ENCODE data around the gene DIP2C. TPM values are rescaled to one million over a fixed set of nuclear protein-coding genes. Genes with fewer than 3 reads are reported as not detected.
A peak's percentile ranks its signal among the peaks of the same experiment; 100 is the strongest.

Gene DIP2C
- total RNA-seq, 2 donors from 2014 or later = 21.1 to 23.8 TPM

DNA sequence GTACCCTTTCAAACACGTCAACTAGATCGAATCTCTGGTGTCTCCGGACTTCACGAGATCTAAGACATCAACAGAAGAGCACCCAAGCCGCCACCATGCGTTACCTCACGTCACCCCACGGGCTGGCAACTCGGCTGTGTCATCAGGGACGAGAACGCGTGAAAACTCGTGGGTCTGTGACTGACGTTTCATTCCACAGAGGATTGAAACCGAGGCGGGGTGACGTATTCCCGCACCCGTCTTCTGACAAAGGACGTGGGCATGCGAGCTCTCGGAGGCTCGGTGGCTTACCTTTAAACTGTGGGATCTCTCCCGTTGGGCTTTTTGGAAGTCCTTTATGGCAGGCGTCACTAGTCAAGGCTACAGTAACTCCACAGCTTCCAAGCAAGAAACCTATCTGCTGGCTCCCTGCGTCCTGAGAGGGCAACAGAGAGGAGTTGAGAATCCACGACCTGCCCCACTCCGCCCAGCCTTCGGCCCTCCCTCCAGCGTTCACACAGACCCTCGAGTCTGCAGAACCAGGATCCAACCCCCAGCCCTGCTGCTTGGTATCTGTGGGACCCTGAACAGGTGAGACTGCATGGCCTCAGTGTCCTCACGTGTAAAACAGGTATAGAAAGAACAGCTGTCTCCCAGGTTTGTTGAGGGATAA is 298.9 kb downstream of the DIP2C start:
- H3K4me3 ChIP-seq = no peak overlapping the region
- no peak overlapping the region for H3K27ac ChIP-seq
- no peaks in the 10 kb centered on the region for H3K27me3 ChIP-seq
- H3K36me3 ChIP-seq = peaks cover 33% of the 10 kb centered on the region
- peaks cover 0 to 3% of the 10 kb centered on the region in 2 donors for H3K4me1 ChIP-seq
- no peaks in the 10 kb centered on the region for H3K9me3 ChIP-seq
- DNase-seq (ENCODE audit: low spot score) = no peak
- TF ChIP-seq, protein P1, sequence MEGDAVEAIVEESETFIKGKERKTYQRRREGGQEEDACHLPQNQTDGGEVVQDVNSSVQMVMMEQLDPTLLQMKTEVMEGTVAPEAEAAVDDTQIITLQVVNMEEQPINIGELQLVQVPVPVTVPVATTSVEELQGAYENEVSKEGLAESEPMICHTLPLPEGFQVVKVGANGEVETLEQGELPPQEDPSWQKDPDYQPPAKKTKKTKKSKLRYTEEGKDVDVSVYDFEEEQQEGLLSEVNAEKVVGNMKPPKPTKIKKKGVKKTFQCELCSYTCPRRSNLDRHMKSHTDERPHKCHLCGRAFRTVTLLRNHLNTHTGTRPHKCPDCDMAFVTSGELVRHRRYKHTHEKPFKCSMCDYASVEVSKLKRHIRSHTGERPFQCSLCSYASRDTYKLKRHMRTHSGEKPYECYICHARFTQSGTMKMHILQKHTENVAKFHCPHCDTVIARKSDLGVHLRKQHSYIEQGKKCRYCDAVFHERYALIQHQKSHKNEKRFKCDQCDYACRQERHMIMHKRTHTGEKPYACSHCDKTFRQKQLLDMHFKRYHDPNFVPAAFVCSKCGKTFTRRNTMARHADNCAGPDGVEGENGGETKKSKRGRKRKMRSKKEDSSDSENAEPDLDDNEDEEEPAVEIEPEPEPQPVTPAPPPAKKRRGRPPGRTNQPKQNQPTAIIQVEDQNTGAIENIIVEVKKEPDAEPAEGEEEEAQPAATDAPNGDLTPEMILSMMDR (IDR thresholded peaks at IDR 0.05) = no peak

DNA sequence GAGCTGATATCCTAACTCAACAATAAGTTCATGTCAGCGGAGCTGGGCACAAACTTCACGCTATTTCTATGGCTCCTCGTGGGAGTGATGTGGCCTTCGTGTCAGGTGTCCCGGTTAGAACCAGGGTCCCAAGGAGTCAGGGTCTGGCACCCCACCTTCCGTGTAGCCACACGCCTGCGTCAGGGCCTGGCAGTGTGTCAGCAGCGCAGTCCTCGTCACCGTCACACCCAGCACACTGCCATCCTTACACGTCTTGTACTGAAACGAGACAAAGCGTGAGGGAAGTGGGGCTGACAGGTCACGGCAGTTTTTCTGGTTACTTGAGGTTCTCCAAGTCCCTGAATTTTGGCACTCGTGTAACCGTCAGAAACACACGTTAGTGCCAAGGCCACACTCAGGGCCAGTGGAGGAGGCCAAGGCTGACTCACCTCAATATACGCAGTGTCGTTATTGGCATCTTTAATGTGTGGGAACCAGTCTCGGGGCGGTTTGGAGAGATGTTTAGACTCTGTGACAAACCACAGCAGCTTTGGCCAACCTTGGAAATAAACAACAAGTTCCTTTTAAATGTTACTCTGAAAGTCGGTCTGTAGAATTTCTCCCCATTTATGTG is 299.5 kb downstream of the DIP2C start:
- Histone ChIP-seq H3K27me3 (no peaks in the 10 kb centered on the region), H3K9me3 (no peaks in the 10 kb centered on the region), H3K4me1 (no peaks in the 10 kb centered on the region), H3K27ac (no peak overlapping the region), H3K36me3 (peaks cover 34% of the 10 kb centered on the region), H3K4me3 (no peak overlapping the region)
- DNase-seq (ENCODE audit: low spot score) = no peak
- TF ChIP-seq, protein P1 (IDR thresholded peaks at IDR 0.05) = no peak

DNA sequence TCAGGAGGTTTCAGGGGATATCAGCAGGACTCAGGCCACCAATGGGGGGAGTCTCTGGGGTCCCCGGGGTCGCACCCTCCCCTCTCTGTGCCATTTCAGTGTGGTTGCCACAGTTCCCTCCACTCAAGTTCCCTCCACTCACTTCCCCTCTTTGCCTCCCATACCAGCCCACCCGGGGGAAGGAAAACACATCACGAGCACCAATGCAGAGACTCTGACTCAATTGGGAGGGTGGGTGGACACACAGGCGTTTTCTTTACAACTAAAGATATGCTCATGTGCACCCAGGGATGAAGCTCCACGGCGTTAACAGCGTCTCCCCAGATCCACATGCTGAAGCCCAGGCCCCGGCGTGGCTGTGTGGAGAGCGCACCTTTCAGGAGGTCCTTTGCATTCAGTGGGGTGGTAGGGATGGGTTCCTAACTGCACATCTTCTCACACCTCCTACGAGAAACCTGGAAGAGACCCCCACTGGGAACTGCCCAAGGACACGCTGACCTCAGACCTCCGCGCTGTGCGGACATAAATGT is 300.1 kb downstream of the DIP2C start:
- no peaks in the 10 kb centered on the region for H3K4me1 ChIP-seq
- no peaks in the 10 kb centered on the region for H3K9me3 ChIP-seq
- H3K36me3 ChIP-seq = peaks cover 40% of the 10 kb centered on the region
- no peak for DNase-seq (ENCODE audit: low spot score)
- no peaks in the 10 kb centered on the region for H3K27me3 ChIP-seq
- TF ChIP-seq, protein P1 (IDR thresholded peaks at IDR 0.05) = no peak
- H3K4me3 ChIP-seq = no peak overlapping the region
- H3K27ac ChIP-seq = no peak overlapping the region

DNA sequence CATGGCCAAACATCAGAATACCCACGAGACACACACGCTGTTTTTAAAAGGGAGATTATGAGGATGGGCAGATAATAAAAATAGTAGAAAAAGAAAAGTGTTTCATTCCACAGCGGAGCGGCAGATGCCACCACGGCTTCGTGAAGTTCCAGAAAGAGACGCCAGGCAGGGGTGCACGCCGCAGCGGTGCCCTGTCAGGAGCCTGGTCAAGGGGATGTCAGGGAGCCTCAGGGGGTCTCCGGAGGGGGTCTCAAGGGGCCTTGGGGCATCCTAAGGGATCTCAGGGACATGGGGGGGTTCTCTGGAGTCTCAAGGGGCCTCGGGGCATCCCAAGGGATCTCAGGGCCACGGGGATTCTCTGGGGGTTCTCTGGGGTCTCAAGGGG is 300.8 kb downstream of the DIP2C start:
- TF ChIP-seq, protein P1 (IDR thresholded peaks at IDR 0.05) = no peak
- Histone ChIP-seq H3K9me3 (no peaks in the 10 kb centered on the region), H3K4me3 (no peak overlapping the region), H3K27me3 (no peaks in the 10 kb centered on the region), H3K4me1 (no peaks in the 10 kb centered on the region), H3K27ac (no peak overlapping the region), H3K36me3 (peaks cover 47% of the 10 kb centered on the region)
- no peak for DNase-seq (ENCODE audit: low spot score)

DNA sequence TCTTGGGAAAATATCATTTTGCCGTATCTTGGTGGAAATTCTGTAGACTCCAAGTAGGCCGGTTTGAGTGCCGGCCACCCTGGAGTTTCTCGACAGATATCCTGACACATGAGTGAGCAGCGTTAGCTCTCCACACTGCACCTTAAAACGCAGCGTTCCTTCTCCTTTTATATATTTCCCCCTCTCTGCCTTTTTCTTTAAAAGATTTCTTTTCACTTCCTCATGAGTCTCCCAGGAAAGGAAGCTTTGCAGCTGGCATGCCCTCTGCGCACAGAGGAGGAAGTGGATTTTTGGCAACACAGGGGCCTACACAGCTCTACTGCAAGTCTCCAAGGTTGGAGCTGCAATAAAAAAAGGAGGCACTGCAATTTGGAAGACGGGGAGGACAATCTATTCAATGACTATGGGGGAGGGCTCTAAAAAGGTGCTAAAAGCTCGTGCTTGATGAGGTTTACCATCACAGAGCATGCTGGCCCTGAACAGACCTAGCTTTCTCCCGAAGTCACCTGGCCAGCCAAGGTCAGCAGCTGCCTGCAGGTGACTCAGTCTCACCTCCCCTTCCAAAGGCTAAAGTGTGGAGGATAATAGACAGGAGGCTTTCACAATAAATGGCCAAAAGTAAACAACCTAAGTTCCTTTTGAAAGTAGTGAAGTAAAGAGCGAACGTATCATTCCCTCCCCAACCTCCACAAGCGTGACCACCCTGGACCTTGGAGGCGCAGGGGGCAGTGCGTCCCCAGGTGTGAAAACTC is 301.4 kb downstream of the DIP2C start:
- H3K4me1 ChIP-seq = no peaks in the 10 kb centered on the region
- TF ChIP-seq, protein P1 (IDR thresholded peaks at IDR 0.05) = no peak
- H3K4me3 ChIP-seq = no peak overlapping the region
- no peaks in the 10 kb centered on the region for H3K9me3 ChIP-seq
- DNase-seq (ENCODE audit: low spot score) = no peak
- peak overlapping the region in 1 of 2 donors; percentile 29 for H3K27ac ChIP-seq
- no peaks in the 10 kb centered on the region for H3K27me3 ChIP-seq
- peaks cover 53% of the 10 kb centered on the region for H3K36me3 ChIP-seq
